ENCODE results near the gene PLEKHG4.

PLEKHG4 gene

GRCh38 chr16:67279296-67280089 is at the start of gene PLEKHG4:
Gene PLEKHG4, plus strand, starts transcription at chr16:67279532. Its CDS starts 513 bp downstream, at chr16:67280045.
- Histone ChIP-seq H3K9ac (ENCODE audit: low read length) (peak within 1 kb of the TSS; percentile 77), H4K20me1 (ENCODE audit: insufficient read depth, low read length) (no peaks in the 10 kb centered on the region), H3K4me3 (ENCODE audit: low read length) (peak within 1 kb of the TSS; percentile 86), H3K27me3 (ENCODE audit: low read depth, low read length) (no peaks in the 10 kb centered on the region), H3K4me1 (ENCODE audit: low read length) (peaks cover 11% of the 10 kb centered on the region), H3K9me3 (ENCODE audit: insufficient read depth, low read length) (no peaks in the 10 kb centered on the region), H3K4me2 (ENCODE audit: low read length) (peak within 1 kb of the TSS; percentile 88), H3K36me3 (replicated peaks; ENCODE audit: low read depth, low read length) (peaks cover 3% of the 10 kb centered on the region), H3K27ac (ENCODE audit: low read length) (peak within 1 kb of the TSS; percentile 30), H2AFZ (ENCODE audit: low read depth, low read length) (peak within 1 kb of the TSS; percentile 96), H3K79me2 (ENCODE audit: low read length) (peaks cover 15% of the 10 kb centered on the region)
- TF ChIP-seq EZH2phosphoT487 (IDR thresholded peaks at IDR 0.05; ENCODE audit: low read depth) (no peak), CTCF (IDR thresholded peaks at IDR 0.05; ENCODE audit: low read depth, low read length) (peak; percentile 72)

- no peaks in the 10 kb centered on the region for H3K27me3 ChIP-seq (ENCODE audit: low read depth, low read length)
- H3K27ac ChIP-seq (ENCODE audit: low read length): no peak overlapping the region
- H2AFZ ChIP-seq (ENCODE audit: low read depth, low read length): no peak overlapping the region
- no peak overlapping the region for H3K9ac ChIP-seq (ENCODE audit: low read length)
- H3K4me3 ChIP-seq (ENCODE audit: low read length): no peak overlapping the region
- peaks cover 46% of the 10 kb centered on the region for H3K36me3 ChIP-seq (replicated peaks; ENCODE audit: low read depth, low read length)
- H4K20me1 ChIP-seq (ENCODE audit: insufficient read depth, low read length): no peaks in the 10 kb centered on the region
- no peak for TF ChIP-seq CTCF (IDR thresholded peaks at IDR 0.05; ENCODE audit: low read depth, low read length)
- TF ChIP-seq EZH2phosphoT487 (IDR thresholded peaks at IDR 0.05; ENCODE audit: low read depth): no peak
- no peak overlapping the region for H3K4me2 ChIP-seq (ENCODE audit: low read length)
- peaks cover 21% of the 10 kb centered on the region for H3K79me2 ChIP-seq (ENCODE audit: low read length)
- peaks cover 13% of the 10 kb centered on the region for H3K4me1 ChIP-seq (ENCODE audit: low read length)
- no peaks in the 10 kb centered on the region for H3K9me3 ChIP-seq (ENCODE audit: insufficient read depth, low read length)
These were observed 49.2 kb upstream of the PLEKHG4 start for GRCh38 chr16:67229906-67230808.

- no peak overlapping the region for H3K27ac ChIP-seq (ENCODE audit: low read length)
- H3K9me3 ChIP-seq (ENCODE audit: insufficient read depth, low read length): no peaks in the 10 kb centered on the region
- no peak overlapping the region for H3K4me3 ChIP-seq (ENCODE audit: low read length)
- H3K36me3 ChIP-seq (replicated peaks; ENCODE audit: low read depth, low read length): peaks cover 51% of the 10 kb centered on the region
- no peak overlapping the region for H2AFZ ChIP-seq (ENCODE audit: low read depth, low read length)
- H3K4me1 ChIP-seq (ENCODE audit: low read length): peaks cover 9% of the 10 kb centered on the region
- no peak overlapping the region for H3K4me2 ChIP-seq (ENCODE audit: low read length)
- no peaks in the 10 kb centered on the region for H4K20me1 ChIP-seq (ENCODE audit: insufficient read depth, low read length)
- H3K79me2 ChIP-seq (ENCODE audit: low read length): peaks cover 21% of the 10 kb centered on the region
- H3K27me3 ChIP-seq (ENCODE audit: low read depth, low read length): no peaks in the 10 kb centered on the region
- H3K9ac ChIP-seq (ENCODE audit: low read length): no peak overlapping the region
- TF ChIP-seq CTCF (IDR thresholded peaks at IDR 0.05; ENCODE audit: low read depth, low read length) (no peak), EZH2phosphoT487 (IDR thresholded peaks at IDR 0.05; ENCODE audit: low read depth) (no peak)
These were observed 48.3 kb upstream of the PLEKHG4 start for GRCh38 chr16:67230809-67231660.

All from OCI-LY3 (cell line).